Measurements from ENCODE around the gene LLPH. TPM values are rescaled to one million over a fixed set of nuclear protein-coding genes. Genes with fewer than 3 reads are reported as not detected.

LLPH gene
- total and polyA plus RNA-seq, 2 of the 13 experiments (the other 11 are each of a cell fraction or from before 2014, with no cell fraction given) = 4.2 to 25.6 TPM

DNA sequence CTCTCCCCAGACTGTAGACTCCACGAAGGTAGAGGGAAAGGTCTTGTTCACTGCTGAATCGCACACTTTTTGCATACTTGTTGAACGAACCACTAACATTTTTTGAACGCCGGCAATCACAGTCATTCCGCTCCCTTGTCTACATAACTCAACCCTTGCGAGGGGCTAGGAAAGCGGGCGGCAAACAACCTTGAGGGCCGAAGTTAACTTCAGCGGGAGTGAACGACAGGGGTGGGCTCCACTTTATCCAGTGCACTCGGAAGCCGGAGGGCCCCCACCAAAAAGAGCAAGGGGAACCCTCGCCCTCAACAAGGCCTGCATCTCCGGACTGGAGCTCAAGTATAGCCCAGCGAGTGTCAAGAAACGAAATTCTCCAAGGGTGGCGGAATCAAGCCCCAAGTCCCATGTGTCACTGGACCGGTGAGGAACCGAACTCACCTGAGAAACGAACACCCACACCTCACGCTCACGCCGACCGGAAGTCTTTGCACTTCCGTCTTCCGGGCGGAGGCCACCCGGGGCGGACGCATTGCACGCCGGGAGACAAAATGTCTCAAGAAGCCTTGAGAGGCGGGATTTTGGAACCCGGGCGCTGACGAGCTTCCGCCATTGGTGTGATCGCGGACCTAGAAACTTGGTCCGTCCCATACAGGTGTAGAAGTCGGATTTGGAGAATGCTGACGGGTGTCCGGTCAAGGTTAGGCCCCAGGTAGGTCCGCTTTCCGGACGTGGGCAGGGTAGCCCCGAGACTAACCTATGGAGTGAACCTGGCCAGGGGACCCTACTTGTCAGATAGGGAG, at the start of gene LLPH (continued):
- TF ChIP-seq ZSCAN25 (CRISPR knock-in tag; IDR thresholded peaks at IDR 0.05) (no peak), ZNF580 (CRISPR knock-in tag; IDR thresholded peaks at IDR 0.05; ENCODE audit: borderline replicate concordance, low read depth) (peak; percentile 58; the same call in 1 of the 2 replicates), CHD2 (IDR thresholded peaks at IDR 0.05; ENCODE audit: low read depth, low read length) (no peak), NFIB (CRISPR knock-in tag; IDR thresholded peaks at IDR 0.05; ENCODE audit: borderline replicate concordance) (no peak), RFX5 (IDR thresholded peaks at IDR 0.05; ENCODE audit: low read depth, low read length) (no peak), ZNF160 (CRISPR knock-in tag; IDR thresholded peaks at IDR 0.05) (no peak), REST (IDR thresholded peaks at IDR 0.05; ENCODE audit: borderline replicate concordance in 1 of 2, low read depth in 1 of 2, low read length in 2 of 2) (0 out of 4 replicates have a peak, but pooled peaks of 1 of the 2 experiments have one; percentile 52), FOSL1 (CRISPR knock-in tag; IDR thresholded peaks at IDR 0.05; ENCODE audit: borderline replicate concordance) (no peak), MIER3 (CRISPR knock-in tag; IDR thresholded peaks at IDR 0.05; ENCODE audit: borderline replicate concordance) (peak; percentile 69; the same call in 1 of the 2 replicates), SATB2 (CRISPR knock-in tag; IDR thresholded peaks at IDR 0.05) (no peak), ZBTB33 (CRISPR knock-in tag; IDR thresholded peaks at IDR 0.05) (peak; percentile 42; the same call in 1 of the 2 replicates), ZNF556 (CRISPR knock-in tag; IDR thresholded peaks at IDR 0.05; ENCODE audit: borderline replicate concordance) (peak; percentile 26; the same call in 1 of the 2 replicates), ZKSCAN1 (IDR thresholded peaks at IDR 0.05; ENCODE audit: low read length) (no peak), ATF1 (CRISPR knock-in tag; IDR thresholded peaks at IDR 0.05) (no peak; the same call in 1 of the 2 replicates), NFKBIZ (CRISPR knock-in tag; IDR thresholded peaks at IDR 0.05) (no peak), ZNF337 (CRISPR knock-in tag; IDR thresholded peaks at IDR 0.05; ENCODE audit: borderline replicate concordance, low read depth) (no peak)
- TF ChIP-seq, protein P1, sequence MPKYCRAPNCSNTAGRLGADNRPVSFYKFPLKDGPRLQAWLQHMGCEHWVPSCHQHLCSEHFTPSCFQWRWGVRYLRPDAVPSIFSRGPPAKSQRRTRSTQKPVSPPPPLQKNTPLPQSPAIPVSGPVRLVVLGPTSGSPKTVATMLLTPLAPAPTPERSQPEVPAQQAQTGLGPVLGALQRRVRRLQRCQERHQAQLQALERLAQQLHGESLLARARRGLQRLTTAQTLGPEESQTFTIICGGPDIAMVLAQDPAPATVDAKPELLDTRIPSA (CRISPR knock-in tag; IDR thresholded peaks at IDR 0.05; ENCODE audit: borderline replicate concordance) = no peak
- TF ChIP-seq, protein P2, sequence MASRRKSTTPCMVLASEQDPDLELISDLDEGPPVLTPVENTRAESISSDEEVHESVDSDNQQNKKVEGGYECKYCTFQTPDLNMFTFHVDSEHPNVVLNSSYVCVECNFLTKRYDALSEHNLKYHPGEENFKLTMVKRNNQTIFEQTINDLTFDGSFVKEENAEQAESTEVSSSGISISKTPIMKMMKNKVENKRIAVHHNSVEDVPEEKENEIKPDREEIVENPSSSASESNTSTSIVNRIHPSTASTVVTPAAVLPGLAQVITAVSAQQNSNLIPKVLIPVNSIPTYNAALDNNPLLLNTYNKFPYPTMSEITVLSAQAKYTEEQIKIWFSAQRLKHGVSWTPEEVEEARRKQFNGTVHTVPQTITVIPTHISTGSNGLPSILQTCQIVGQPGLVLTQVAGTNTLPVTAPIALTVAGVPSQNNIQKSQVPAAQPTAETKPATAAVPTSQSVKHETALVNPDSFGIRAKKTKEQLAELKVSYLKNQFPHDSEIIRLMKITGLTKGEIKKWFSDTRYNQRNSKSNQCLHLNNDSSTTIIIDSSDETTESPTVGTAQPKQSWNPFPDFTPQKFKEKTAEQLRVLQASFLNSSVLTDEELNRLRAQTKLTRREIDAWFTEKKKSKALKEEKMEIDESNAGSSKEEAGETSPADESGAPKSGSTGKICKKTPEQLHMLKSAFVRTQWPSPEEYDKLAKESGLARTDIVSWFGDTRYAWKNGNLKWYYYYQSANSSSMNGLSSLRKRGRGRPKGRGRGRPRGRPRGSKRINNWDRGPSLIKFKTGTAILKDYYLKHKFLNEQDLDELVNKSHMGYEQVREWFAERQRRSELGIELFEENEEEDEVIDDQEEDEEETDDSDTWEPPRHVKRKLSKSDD (CRISPR knock-in tag; IDR thresholded peaks at IDR 0.05; ENCODE audit: low read depth) = no peak
